Measurements from ENCODE around the gene SCARB1. TPM values are rescaled to one million over a fixed set of nuclear protein-coding genes. Genes with fewer than 3 reads are reported as not detected.

Gene SCARB1
- total and polyA plus RNA-seq, 2 of the 13 experiments (the other 11 are each of a cell fraction or from before 2014, with no cell fraction given), result 63.4 to 160 TPM

DNA sequence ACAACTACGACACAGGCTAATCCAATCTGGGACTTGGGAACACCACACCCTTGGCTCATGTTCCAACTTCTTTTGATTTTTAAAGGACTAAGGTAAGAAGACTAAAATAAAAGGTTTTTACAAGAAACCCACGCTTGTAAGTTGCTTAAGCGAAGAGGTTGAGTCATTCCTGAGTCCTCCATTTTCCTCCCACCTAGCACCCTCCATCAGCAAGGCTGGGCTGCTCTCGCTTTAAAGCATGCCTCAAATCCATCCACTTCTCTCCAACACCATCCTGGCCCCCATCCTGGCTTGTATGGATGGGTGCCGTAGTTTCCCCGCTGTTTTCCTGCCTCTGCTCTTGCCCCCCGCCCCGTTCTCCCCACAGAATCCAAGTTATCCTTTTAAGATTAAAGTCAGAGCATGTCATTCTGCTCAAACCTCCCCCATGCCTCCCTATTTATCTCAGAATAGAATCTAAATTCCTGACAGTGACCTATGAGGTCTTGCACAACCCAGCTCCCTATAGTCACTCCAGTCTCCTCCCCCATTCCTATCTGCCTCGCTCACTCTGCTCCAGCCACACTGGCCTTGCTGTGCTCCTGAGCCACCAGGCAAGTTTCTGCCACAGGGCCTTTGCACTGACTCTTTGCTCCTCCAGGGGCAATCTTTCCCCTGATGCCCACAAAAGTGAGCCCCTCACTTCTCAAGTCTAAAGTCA is 34.5 kb downstream of the SCARB1 start:
- ChIA-PET POLR2A (interaction anchor here (0.6 to 3.6 kb wide), 20 partner anchors 9 to 86 kb away, joined by 3 to 49 read pairs (median 8); partner anchors contain the start of gene UBC), CTCF (ENCODE audit: low intra/inter-chr PET ratio, low total read pairs) (no interaction called here)
- 4% methylated on average over 9 of the region's 9 CpGs for WGBS (ENCODE audit: low lambda C conversion rate)
- H3K4me2 ChIP-seq (ENCODE audit: low read depth, low read length), result peak overlapping the region; percentile 97
- no peaks in the 10 kb centered on the region for H3K9me3 ChIP-seq (ENCODE audit: low read length)
- H3K79me2 ChIP-seq (ENCODE audit: insufficient read depth, low read length), result peaks cover 76% of the 10 kb centered on the region
- intact Hi-C loops (cut with micrococcal nuclease; ENCODE audit: unreplicated experiment), result loop anchor here (1.0 kb wide), 1 partner anchor 8 kb away; no protein-coding TSS in a partner anchor
- peak overlapping the region; percentile 95 for H3K27ac ChIP-seq (ENCODE audit: extremely low read length, insufficient read depth, low read length)
- peaks cover 92% of the 10 kb centered on the region for H3K4me1 ChIP-seq (ENCODE audit: insufficient read depth, low read length)
- peak overlapping the region; percentile 74 for H3K9ac ChIP-seq (ENCODE audit: insufficient read depth, low read depth, low read length)
- peaks cover 6 to 15% of the 10 kb centered on the region in 2 experiments; a peak in 3 of 5 replicates for H3K36me3 ChIP-seq (replicated peaks in 1 of 2; ENCODE audit: control insufficient read depth in 1 of 2, insufficient read depth in 2 of 2, low read length in 2 of 2)
- peak; percentile 83 for ATAC-seq
- no peak overlapping the region for H2AFZ ChIP-seq (ENCODE audit: low read length)
- FAIRE-seq, result peak; percentile 94
- no peaks in the 10 kb centered on the region for H3K27me3 ChIP-seq (ENCODE audit: control insufficient read depth in 1 of 2, insufficient read depth in 2 of 2, low read length in 2 of 2)
- peak; percentile 93 for DNase-seq (ENCODE audit: low spot score)
- peak overlapping the region; percentile 40 to 65 (median 44) for H3K4me3 ChIP-seq (replicated peaks in 1 of 3; ENCODE audit: insufficient read depth in 1 of 3, low read depth in 2 of 3, low read length in 3 of 3)
- H4K20me1 ChIP-seq (ENCODE audit: insufficient read depth, low read length), result no peaks in the 10 kb centered on the region
- TSS peak; percentile 96 for BruUV-seq (replicated peaks)
- in situ Hi-C loops (cut with HindIII; ENCODE audit: extremely low pct_ligation_motif_present, low pct_unique_long_range_greater_than_20kb), result no loop called here
- TF ChIP-seq ZNF816 (CRISPR knock-in tag; IDR thresholded peaks at IDR 0.05; ENCODE audit: borderline replicate concordance) (no peak), ZKSCAN8 (CRISPR knock-in tag; IDR thresholded peaks at IDR 0.05; ENCODE audit: borderline replicate concordance) (peak; percentile 80; the same call in 1 of the 2 replicates), ARNT2 (CRISPR knock-in tag; IDR thresholded peaks at IDR 0.05; ENCODE audit: low read depth) (no peak), HDAC1 (CRISPR knock-in tag; IDR thresholded peaks at IDR 0.05) (peak; percentile 83), ZNF781 (CRISPR knock-in tag; IDR thresholded peaks at IDR 0.05; ENCODE audit: borderline replicate concordance, not compliant biosample characterization) (peak; percentile 50), SP2 (CRISPR knock-in tag; IDR thresholded peaks at IDR 0.05) (no peak), KLF6 (CRISPR knock-in tag; IDR thresholded peaks at IDR 0.05) (no peak), SRSF4 (IDR thresholded peaks at IDR 0.05; ENCODE audit: low read depth, low read length, poor library complexity, severe bottlenecking) (no peak), THYN1 (CRISPR knock-in tag; IDR thresholded peaks at IDR 0.05; ENCODE audit: borderline replicate concordance, low read depth) (no peak), CBX2 (IDR thresholded peaks at IDR 0.05; ENCODE audit: low read depth, low read length) (no peak), CBX2 (CRISPR knock-in tag; IDR thresholded peaks at IDR 0.05; ENCODE audit: low read depth) (no peak)
- TF ChIP-seq, protein P1, sequence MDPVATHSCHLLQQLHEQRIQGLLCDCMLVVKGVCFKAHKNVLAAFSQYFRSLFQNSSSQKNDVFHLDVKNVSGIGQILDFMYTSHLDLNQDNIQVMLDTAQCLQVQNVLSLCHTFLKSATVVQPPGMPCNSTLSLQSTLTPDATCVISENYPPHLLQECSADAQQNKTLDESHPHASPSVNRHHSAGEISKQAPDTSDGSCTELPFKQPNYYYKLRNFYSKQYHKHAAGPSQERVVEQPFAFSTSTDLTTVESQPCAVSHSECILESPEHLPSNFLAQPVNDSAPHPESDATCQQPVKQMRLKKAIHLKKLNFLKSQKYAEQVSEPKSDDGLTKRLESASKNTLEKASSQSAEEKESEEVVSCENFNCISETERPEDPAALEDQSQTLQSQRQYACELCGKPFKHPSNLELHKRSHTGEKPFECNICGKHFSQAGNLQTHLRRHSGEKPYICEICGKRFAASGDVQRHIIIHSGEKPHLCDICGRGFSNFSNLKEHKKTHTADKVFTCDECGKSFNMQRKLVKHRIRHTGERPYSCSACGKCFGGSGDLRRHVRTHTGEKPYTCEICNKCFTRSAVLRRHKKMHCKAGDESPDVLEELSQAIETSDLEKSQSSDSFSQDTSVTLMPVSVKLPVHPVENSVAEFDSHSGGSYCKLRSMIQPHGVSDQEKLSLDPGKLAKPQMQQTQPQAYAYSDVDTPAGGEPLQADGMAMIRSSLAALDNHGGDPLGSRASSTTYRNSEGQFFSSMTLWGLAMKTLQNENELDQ (CRISPR knock-in tag; IDR thresholded peaks at IDR 0.05; ENCODE audit: borderline replicate concordance), result no peak
- TF ChIP-seq, protein P2, sequence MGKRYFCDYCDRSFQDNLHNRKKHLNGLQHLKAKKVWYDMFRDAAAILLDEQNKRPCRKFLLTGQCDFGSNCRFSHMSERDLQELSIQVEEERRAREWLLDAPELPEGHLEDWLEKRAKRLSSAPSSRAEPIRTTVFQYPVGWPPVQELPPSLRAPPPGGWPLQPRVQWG (CRISPR knock-in tag; IDR thresholded peaks at IDR 0.05; ENCODE audit: borderline replicate concordance, low read depth), result no peak
- TF ChIP-seq, protein P3, sequence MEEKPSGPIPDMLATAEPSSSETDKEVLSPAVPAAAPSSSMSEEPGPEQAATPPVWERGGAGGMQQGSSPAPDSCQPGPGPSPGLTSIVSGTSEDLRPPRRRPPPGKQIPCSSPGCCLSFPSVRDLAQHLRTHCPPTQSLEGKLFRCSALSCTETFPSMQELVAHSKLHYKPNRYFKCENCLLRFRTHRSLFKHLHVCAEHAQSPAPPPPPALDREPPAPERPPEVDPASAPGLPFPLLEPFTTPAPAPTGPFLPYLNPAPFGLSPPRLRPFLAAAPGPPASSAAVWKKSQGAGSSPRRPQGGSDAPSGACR (CRISPR knock-in tag; IDR thresholded peaks at IDR 0.05), result no peak
- TF ChIP-seq, protein P4, sequence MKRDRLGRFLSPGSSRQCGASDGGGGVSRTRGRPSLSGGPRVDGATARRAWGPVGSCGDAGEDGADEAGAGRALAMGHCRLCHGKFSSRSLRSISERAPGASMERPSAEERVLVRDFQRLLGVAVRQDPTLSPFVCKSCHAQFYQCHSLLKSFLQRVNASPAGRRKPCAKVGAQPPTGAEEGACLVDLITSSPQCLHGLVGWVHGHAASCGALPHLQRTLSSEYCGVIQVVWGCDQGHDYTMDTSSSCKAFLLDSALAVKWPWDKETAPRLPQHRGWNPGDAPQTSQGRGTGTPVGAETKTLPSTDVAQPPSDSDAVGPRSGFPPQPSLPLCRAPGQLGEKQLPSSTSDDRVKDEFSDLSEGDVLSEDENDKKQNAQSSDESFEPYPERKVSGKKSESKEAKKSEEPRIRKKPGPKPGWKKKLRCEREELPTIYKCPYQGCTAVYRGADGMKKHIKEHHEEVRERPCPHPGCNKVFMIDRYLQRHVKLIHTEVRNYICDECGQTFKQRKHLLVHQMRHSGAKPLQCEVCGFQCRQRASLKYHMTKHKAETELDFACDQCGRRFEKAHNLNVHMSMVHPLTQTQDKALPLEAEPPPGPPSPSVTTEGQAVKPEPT (CRISPR knock-in tag; IDR thresholded peaks at IDR 0.05; ENCODE audit: low read depth), result no peak
